ENCODE results near the gene AHCYL1. TPM values are rescaled to one million over a fixed set of nuclear protein-coding genes. Genes with fewer than 3 reads are reported as not detected.
"Not testable (repeated sequence)": the region's sequence is repeated elsewhere in the genome, so short reads cannot be mapped to it uniquely, and the experiment has no call there.

AHCYL1 gene
- total and polyA plus RNA-seq, 3 experiments from 2014 or later = 46.6 to 59.9 (median 56.9) TPM

GRCh38 chr1:109947582-109948284 is 36.8 kb upstream of the AHCYL1 start:
- H3K27ac Mint-ChIP-seq = peak overlapping the region in 1 of 8 donors; percentile 8
- no peak overlapping the region for H3K4me3 Mint-ChIP-seq
- H3K4me1 ChIP-seq (ENCODE audit: insufficient read depth, low read length) = no peaks in the 10 kb centered on the region
- no peaks in the 10 kb centered on the region for H3K36me3 ChIP-seq (ENCODE audit: insufficient read depth, low read length)
- no peaks in the 10 kb centered on the region for H3K36me3 Mint-ChIP-seq
- H3K27me3 Mint-ChIP-seq = peaks cover 0 to 13% of the 10 kb centered on the region in 2 donors
- CTCF ChIA-PET = interaction anchor here (1.2 kb wide), 1 partner anchor 157 kb away, joined by 4 read pairs; no protein-coding TSS in a partner anchor
- H3K27me3 ChIP-seq (ENCODE audit: insufficient read depth, low read length, poor library complexity, severe bottlenecking) = peaks cover 2% of the 10 kb centered on the region
- H3K4me1 Mint-ChIP-seq = peaks cover 4 to 6% (median 5%) of the 10 kb centered on the region in 3 donors
- POLR2A ChIA-PET = no interaction called here
- no peaks in the 10 kb centered on the region for H3K9me3 ChIP-seq (ENCODE audit: low read length)
- H3K27ac ChIP-seq (ENCODE audit: low read depth, low read length) = no peak overlapping the region
- H3K4me3 ChIP-seq (ENCODE audit: low read length) = no peak overlapping the region
- DNase-seq = no peak
- no peaks in the 10 kb centered on the region for H3K9me3 Mint-ChIP-seq

- Mint-ChIP-seq H3K27ac (no peak overlapping the region), H3K4me3 (no peak overlapping the region), H3K9me3 (no peaks in the 10 kb centered on the region), H3K27me3 (peaks cover 0 to 13% of the 10 kb centered on the region in 2 donors), H3K4me1 (peaks cover 4 to 6% (median 5%) of the 10 kb centered on the region in 3 donors), H3K36me3 (no peaks in the 10 kb centered on the region)
- CTCF ChIA-PET = interaction anchor here (0.8 kb wide), 1 partner anchor 402 kb away, joined by 3 read pairs; no protein-coding TSS in a partner anchor
- Histone ChIP-seq H3K36me3 (ENCODE audit: insufficient read depth, low read length) (no peaks in the 10 kb centered on the region), H3K4me1 (ENCODE audit: insufficient read depth, low read length) (no peaks in the 10 kb centered on the region), H3K27ac (ENCODE audit: low read depth, low read length) (no peak overlapping the region), H3K9me3 (ENCODE audit: low read length) (no peaks in the 10 kb centered on the region), H3K4me3 (ENCODE audit: low read length) (no peak overlapping the region), H3K27me3 (ENCODE audit: insufficient read depth, low read length, poor library complexity, severe bottlenecking) (peaks cover 2% of the 10 kb centered on the region)
- DNase-seq = no peak
- POLR2A ChIA-PET = no interaction called here
Measured at GRCh38 chr1:109948285-109948630, 36.3 kb upstream of the AHCYL1 start.

- Mint-ChIP-seq H3K4me3 (no peak overlapping the region), H3K36me3 (no peaks in the 10 kb centered on the region), H3K9me3 (no peaks in the 10 kb centered on the region), H3K27ac (no peak overlapping the region), H3K27me3 (peaks cover 0 to 13% of the 10 kb centered on the region in 2 donors), H3K4me1 (no peaks in the 10 kb centered on the region)
- Histone ChIP-seq H3K9me3 (ENCODE audit: low read length) (no peaks in the 10 kb centered on the region), H3K4me3 (ENCODE audit: low read length) (no peak overlapping the region), H3K27me3 (ENCODE audit: insufficient read depth, low read length, poor library complexity, severe bottlenecking) (peaks cover 2% of the 10 kb centered on the region), H3K27ac (ENCODE audit: low read depth, low read length) (no peak overlapping the region), H3K4me1 (ENCODE audit: insufficient read depth, low read length) (no peaks in the 10 kb centered on the region), H3K36me3 (ENCODE audit: insufficient read depth, low read length) (no peaks in the 10 kb centered on the region)
- DNase-seq = no peak
- POLR2A ChIA-PET = no interaction called here
- CTCF ChIA-PET = no interaction called here
Measured at GRCh38 chr1:109950038-109950437, 34.5 kb upstream of the AHCYL1 start.

- H3K4me1 ChIP-seq (ENCODE audit: insufficient read depth, low read length) = no peaks in the 10 kb centered on the region
- no peaks in the 10 kb centered on the region for H3K36me3 ChIP-seq (ENCODE audit: insufficient read depth, low read length)
- H3K27me3 ChIP-seq (ENCODE audit: insufficient read depth, low read length, poor library complexity, severe bottlenecking) = peaks cover 2% of the 10 kb centered on the region
- H3K9me3 Mint-ChIP-seq = no peaks in the 10 kb centered on the region
- POLR2A ChIA-PET = no interaction called here
- no peaks in the 10 kb centered on the region for H3K9me3 ChIP-seq (ENCODE audit: low read length)
- no peak overlapping the region for H3K4me3 ChIP-seq (ENCODE audit: low read length)
- H3K4me3 Mint-ChIP-seq = no peak overlapping the region
- peak overlapping the region in 1 of 8 donors; percentile 87 for H3K27ac Mint-ChIP-seq
- H3K27me3 Mint-ChIP-seq = peaks cover 3 to 13% of the 10 kb centered on the region in 2 donors
- no peaks in the 10 kb centered on the region for H3K4me1 Mint-ChIP-seq
- CTCF ChIA-PET = no interaction called here
- DNase-seq = no peak
- no peaks in the 10 kb centered on the region for H3K36me3 Mint-ChIP-seq
- no peak overlapping the region for H3K27ac ChIP-seq (ENCODE audit: low read depth, low read length)
Measured at GRCh38 chr1:109950509-109950908, 34.1 kb upstream of the AHCYL1 start.

GRCh38 chr1:109951501-109951900 is 33.1 kb upstream of the AHCYL1 start:
- H3K4me1 ChIP-seq (ENCODE audit: insufficient read depth, low read length); H3K36me3 ChIP-seq (ENCODE audit: insufficient read depth, low read length); H3K4me1 Mint-ChIP-seq; H3K27ac ChIP-seq (ENCODE audit: low read depth, low read length); POLR2A ChIA-PET; H3K4me3 Mint-ChIP-seq; H3K27me3 Mint-ChIP-seq; H3K27me3 ChIP-seq (ENCODE audit: insufficient read depth, low read length, poor library complexity, severe bottlenecking); H3K9me3 Mint-ChIP-seq; H3K4me3 ChIP-seq (ENCODE audit: low read length); DNase-seq; H3K36me3 Mint-ChIP-seq; H3K9me3 ChIP-seq (ENCODE audit: low read length); H3K27ac Mint-ChIP-seq; CTCF ChIA-PET: not testable (repeated sequence)

GRCh38 chr1:109954041-109954512 is 30.5 kb upstream of the AHCYL1 start:
- CTCF ChIA-PET = interaction anchor here (1.0 kb wide), 1 partner anchor 30 kb away, joined by 3 read pairs; the partner anchor contains the start of gene AHCYL1
- Histone ChIP-seq H3K4me3 (ENCODE audit: low read length) (no peak overlapping the region), H3K36me3 (ENCODE audit: insufficient read depth, low read length) (no peaks in the 10 kb centered on the region), H3K9me3 (ENCODE audit: low read length) (no peaks in the 10 kb centered on the region), H3K27ac (ENCODE audit: low read depth, low read length) (no peak overlapping the region), H3K4me1 (ENCODE audit: insufficient read depth, low read length) (no peaks in the 10 kb centered on the region), H3K27me3 (ENCODE audit: insufficient read depth, low read length, poor library complexity, severe bottlenecking) (no peaks in the 10 kb centered on the region)
- peaks cover 0 to 1% (median 0%) of the 10 kb centered on the region in 3 donors for H3K36me3 Mint-ChIP-seq
- H3K27me3 Mint-ChIP-seq = peaks cover 4 to 5% of the 10 kb centered on the region in 2 donors
- DNase-seq = no peak
- H3K4me1 Mint-ChIP-seq = no peaks in the 10 kb centered on the region
- H3K9me3 Mint-ChIP-seq = no peaks in the 10 kb centered on the region
- H3K4me3 Mint-ChIP-seq = no peak overlapping the region
- H3K27ac Mint-ChIP-seq = no peak overlapping the region
- POLR2A ChIA-PET = no interaction called here

- ChIA-PET POLR2A (no interaction called here), CTCF (interaction anchor here (0.9 kb wide), 1 partner anchor 25 kb away, joined by 3 read pairs; the partner anchor contains the start of gene AHCYL1)
- no peaks in the 10 kb centered on the region for H3K36me3 ChIP-seq (ENCODE audit: insufficient read depth, low read length)
- Mint-ChIP-seq H3K4me1 (no peaks in the 10 kb centered on the region), H3K9me3 (no peaks in the 10 kb centered on the region), H3K36me3 (peaks cover 0 to 1% (median 0%) of the 10 kb centered on the region in 3 donors), H3K27ac (no peak overlapping the region), H3K27me3 (peaks cover 11 to 15% of the 10 kb centered on the region in 2 donors), H3K4me3 (no peak overlapping the region)
- H3K9me3 ChIP-seq (ENCODE audit: low read length) = no peaks in the 10 kb centered on the region
- no peaks in the 10 kb centered on the region for H3K27me3 ChIP-seq (ENCODE audit: insufficient read depth, low read length, poor library complexity, severe bottlenecking)
- no peak overlapping the region for H3K4me3 ChIP-seq (ENCODE audit: low read length)
- H3K27ac ChIP-seq (ENCODE audit: low read depth, low read length) = no peak overlapping the region
- H3K4me1 ChIP-seq (ENCODE audit: insufficient read depth, low read length) = no peaks in the 10 kb centered on the region
- DNase-seq = no peak
Measured at GRCh38 chr1:109959632-109959973, 25.0 kb upstream of the AHCYL1 start.

GRCh38 chr1:109959974-109960744 is 24.4 kb upstream of the AHCYL1 start:
- Mint-ChIP-seq H3K4me3 (no peak overlapping the region), H3K36me3 (peaks cover 0 to 2% (median 1%) of the 10 kb centered on the region in 3 donors), H3K27me3 (peaks cover 13 to 15% of the 10 kb centered on the region in 2 donors), H3K9me3 (no peaks in the 10 kb centered on the region), H3K4me1 (no peaks in the 10 kb centered on the region), H3K27ac (no peak overlapping the region)
- Histone ChIP-seq H3K27me3 (ENCODE audit: insufficient read depth, low read length, poor library complexity, severe bottlenecking) (no peaks in the 10 kb centered on the region), H3K4me1 (ENCODE audit: insufficient read depth, low read length) (no peaks in the 10 kb centered on the region), H3K36me3 (ENCODE audit: insufficient read depth, low read length) (no peaks in the 10 kb centered on the region), H3K4me3 (ENCODE audit: low read length) (no peak overlapping the region), H3K9me3 (ENCODE audit: low read length) (no peaks in the 10 kb centered on the region), H3K27ac (ENCODE audit: low read depth, low read length) (no peak overlapping the region)
- POLR2A ChIA-PET = no interaction called here
- CTCF ChIA-PET = interaction anchor here (0.9 kb wide), 1 partner anchor 25 kb away, joined by 3 read pairs; the partner anchor contains the start of gene AHCYL1
- DNase-seq = no peak
